Measurements from ENCODE around the gene WWOX.

WWOX gene

GRCh38 chr16:79098907-79099306, 999.5 kb downstream of the WWOX start:
- DNase-seq (ENCODE audit: low read depth in 3 of 3), result no peak

GRCh38 chr16:79099716-79100115, 1000.3 kb downstream of the WWOX start:
- no peak for DNase-seq (ENCODE audit: low read depth in 3 of 3)

- DNase-seq (ENCODE audit: low read depth in 3 of 3), result no peak
Measured at GRCh38 chr16:79100447-79100846, 1001.0 kb downstream of the WWOX start.

GRCh38 chr16:79101491-79101890, 1002.0 kb downstream of the WWOX start:
- no peak for DNase-seq (ENCODE audit: low read depth in 3 of 3)

- DNase-seq (ENCODE audit: low read depth in 3 of 3), result no peak
Measured at GRCh38 chr16:79104567-79104966, 1005.1 kb downstream of the WWOX start.

GRCh38 chr16:79107301-79107700, 1007.8 kb downstream of the WWOX start:
- no peak for DNase-seq (ENCODE audit: low read depth in 3 of 3)

- no peak for DNase-seq (ENCODE audit: low read depth in 3 of 3)
Measured at GRCh38 chr16:79109771-79110170, 1010.3 kb downstream of the WWOX start.

GRCh38 chr16:79110242-79110641, 1010.8 kb downstream of the WWOX start:
- DNase-seq (ENCODE audit: low read depth in 3 of 3), result no peak

- no peak for DNase-seq (ENCODE audit: low read depth in 3 of 3)
Measured at GRCh38 chr16:79110953-79111352, 1011.5 kb downstream of the WWOX start.

- DNase-seq (ENCODE audit: low read depth in 3 of 3), result no peak
Measured at GRCh38 chr16:79112462-79112861, 1013.0 kb downstream of the WWOX start.

- no peak for DNase-seq (ENCODE audit: low read depth in 3 of 3)
Measured at GRCh38 chr16:79113826-79114225, 1014.4 kb downstream of the WWOX start.

- DNase-seq (ENCODE audit: low read depth in 3 of 3), result no peak
Measured at GRCh38 chr16:79114759-79115158, 1015.3 kb downstream of the WWOX start.

- no peak for DNase-seq (ENCODE audit: low read depth in 3 of 3)
Measured at GRCh38 chr16:79121906-79122305, 1022.5 kb downstream of the WWOX start.

- DNase-seq (ENCODE audit: low read depth in 3 of 3), result no peak
Measured at GRCh38 chr16:79122343-79122742, 1022.9 kb downstream of the WWOX start.

GRCh38 chr16:79124016-79124756, 1024.7 kb downstream of the WWOX start:
- DNase-seq (ENCODE audit: low read depth in 3 of 3), result no peak

GRCh38 chr16:79127766-79128165, 1028.3 kb downstream of the WWOX start:
- DNase-seq (ENCODE audit: low read depth in 3 of 3), result no peak

GRCh38 chr16:79128706-79129105, 1029.3 kb downstream of the WWOX start:
- no peak for DNase-seq (ENCODE audit: low read depth in 3 of 3)

- no peak for DNase-seq (ENCODE audit: low read depth in 3 of 3)
Measured at GRCh38 chr16:79130616-79131015, 1031.2 kb downstream of the WWOX start.

- DNase-seq (ENCODE audit: low read depth in 3 of 3), result no peak
Measured at GRCh38 chr16:79131321-79132075, 1032.0 kb downstream of the WWOX start.

- DNase-seq (ENCODE audit: low read depth in 3 of 3), result no peak
Measured at GRCh38 chr16:79132701-79133100, 1033.2 kb downstream of the WWOX start.

GRCh38 chr16:79134300-79134699, 1034.8 kb downstream of the WWOX start:
- no peak for DNase-seq (ENCODE audit: low read depth in 3 of 3)

- no peak for DNase-seq (ENCODE audit: low read depth in 3 of 3)
Measured at GRCh38 chr16:79136955-79137354, 1037.5 kb downstream of the WWOX start.

- DNase-seq (ENCODE audit: low read depth in 3 of 3), result no peak
Measured at GRCh38 chr16:79137426-79137939, 1038.0 kb downstream of the WWOX start.

Data from stimulated activated CD4-positive, alpha-beta T cell treated with anti-CD3 and anti-CD28 coated beads, TNF-alpha, amount 100 ng/mL, for 48 hours (primary cell).